ENCODE results near the gene VAMP1.
"Not testable (repeated sequence)": the region's sequence is repeated elsewhere in the genome, so short reads cannot be mapped to it uniquely, and the experiment has no call there.

DNA sequence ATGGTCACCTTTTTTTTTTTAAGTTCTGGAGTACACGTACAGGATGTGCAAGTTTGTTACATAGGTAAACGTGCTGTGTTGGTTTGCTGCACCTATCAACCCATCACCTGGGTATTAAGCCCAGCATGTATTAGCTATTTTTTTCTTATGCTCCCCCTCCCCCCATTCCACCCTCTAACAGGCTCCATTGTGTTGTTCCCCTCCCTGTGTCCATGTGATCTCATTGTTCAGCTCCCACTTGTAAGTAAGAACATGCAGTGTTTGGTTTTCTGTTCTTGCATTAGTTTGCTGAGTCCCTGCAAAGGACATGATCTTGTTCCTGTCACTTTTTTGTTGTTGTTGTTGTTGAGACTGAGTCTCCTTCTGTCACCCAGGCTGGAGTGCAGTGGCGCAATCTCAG, 26.8 kb upstream of the VAMP1 start:
- TF ChIP-seq, protein P1, sequence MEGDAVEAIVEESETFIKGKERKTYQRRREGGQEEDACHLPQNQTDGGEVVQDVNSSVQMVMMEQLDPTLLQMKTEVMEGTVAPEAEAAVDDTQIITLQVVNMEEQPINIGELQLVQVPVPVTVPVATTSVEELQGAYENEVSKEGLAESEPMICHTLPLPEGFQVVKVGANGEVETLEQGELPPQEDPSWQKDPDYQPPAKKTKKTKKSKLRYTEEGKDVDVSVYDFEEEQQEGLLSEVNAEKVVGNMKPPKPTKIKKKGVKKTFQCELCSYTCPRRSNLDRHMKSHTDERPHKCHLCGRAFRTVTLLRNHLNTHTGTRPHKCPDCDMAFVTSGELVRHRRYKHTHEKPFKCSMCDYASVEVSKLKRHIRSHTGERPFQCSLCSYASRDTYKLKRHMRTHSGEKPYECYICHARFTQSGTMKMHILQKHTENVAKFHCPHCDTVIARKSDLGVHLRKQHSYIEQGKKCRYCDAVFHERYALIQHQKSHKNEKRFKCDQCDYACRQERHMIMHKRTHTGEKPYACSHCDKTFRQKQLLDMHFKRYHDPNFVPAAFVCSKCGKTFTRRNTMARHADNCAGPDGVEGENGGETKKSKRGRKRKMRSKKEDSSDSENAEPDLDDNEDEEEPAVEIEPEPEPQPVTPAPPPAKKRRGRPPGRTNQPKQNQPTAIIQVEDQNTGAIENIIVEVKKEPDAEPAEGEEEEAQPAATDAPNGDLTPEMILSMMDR (IDR thresholded peaks at IDR 0.05; ENCODE audit: low read depth, low read length), result not testable (repeated sequence)
- TF ChIP-seq POLR2A (IDR thresholded peaks at IDR 0.05; ENCODE audit: extremely low read depth, insufficient read length), result not testable (repeated sequence)
